Measurements from ENCODE around the gene ISG15.
"Not testable (repeated sequence)": the region's sequence is repeated elsewhere in the genome, so short reads cannot be mapped to it uniquely, and the experiment has no call there.

Gene ISG15

GRCh38 chr1:1047407-1047806 is 34.1 kb downstream of the ISG15 start:
- no peak for DNase-seq

- DNase-seq: no peak
These were observed 34.7 kb downstream of the ISG15 start for GRCh38 chr1:1047963-1048362.

GRCh38 chr1:1048765-1049164 is 35.5 kb downstream of the ISG15 start:
- DNase-seq: no peak

GRCh38 chr1:1049318-1050165 is 36.2 kb downstream of the ISG15 start:
- no peak for DNase-seq

- DNase-seq: no peak
These were observed 37.3 kb downstream of the ISG15 start for GRCh38 chr1:1050577-1051052.

- DNase-seq: no peak
These were observed 38.0 kb downstream of the ISG15 start for GRCh38 chr1:1051127-1051810.

GRCh38 chr1:1052003-1052840 is 38.9 kb downstream of the ISG15 start:
- DNase-seq: no peak

GRCh38 chr1:1053022-1053421 is 39.7 kb downstream of the ISG15 start:
- DNase-seq: no peak

GRCh38 chr1:1053682-1054081 is 40.4 kb downstream of the ISG15 start:
- no peak for DNase-seq

- no peak for DNase-seq
These were observed 40.9 kb downstream of the ISG15 start for GRCh38 chr1:1054099-1054700.

GRCh38 chr1:1054971-1055370 is 41.7 kb downstream of the ISG15 start:
- no peak for DNase-seq

- no peak for DNase-seq
These were observed 42.8 kb downstream of the ISG15 start for GRCh38 chr1:1055841-1056736.

- DNase-seq: not testable (repeated sequence)
These were observed 44.4 kb downstream of the ISG15 start for GRCh38 chr1:1057769-1058087.

GRCh38 chr1:1058088-1058905 is 45.0 kb downstream of the ISG15 start:
- DNase-seq: no peak

GRCh38 chr1:1058921-1059493 is 45.7 kb downstream of the ISG15 start:
- no peak for DNase-seq

- DNase-seq: no peak
These were observed 46.4 kb downstream of the ISG15 start for GRCh38 chr1:1059494-1060280.

GRCh38 chr1:1060281-1061000 is 47.1 kb downstream of the ISG15 start:
- DNase-seq: no peak

GRCh38 chr1:1061682-1062345 is 48.5 kb downstream of the ISG15 start:
- DNase-seq: no peak
